H9 (cell line): ENCODE results near the gene ST6GALNAC2. TPM values are rescaled to one million over a fixed set of nuclear protein-coding genes. Genes with fewer than 3 reads are reported as not detected.

Source experiments
- DNase-seq: peaks from one replicate; pipeline ENCODE4 v3.0.0-alpha.2; 2017
- H2AFZ ChIP-seq: one replicate; pipeline ENCODE4 v1.6.1; 2013; ENCODE audit warnings: mild to moderate bottlenecking, low read length, control low read depth, moderate library complexity
- H2AK5ac ChIP-seq: 2 replicates; pipeline ENCODE4 v1.6.1; 2013; ENCODE audit warnings: low read length, control low read depth, mixed read lengths; ENCODE audit not compliant: insufficient read length
- H2BK120ac ChIP-seq: one replicate; pipeline ENCODE4 v1.6.1; 2013; ENCODE audit warnings: low read depth, mild to moderate bottlenecking, low read length, control low read depth, inconsistent platforms; ENCODE audit not compliant: poor library complexity, severe bottlenecking
- H2BK12ac ChIP-seq: 2 replicates; pipeline ENCODE4 v1.6.1; 2013; ENCODE audit warnings: low read length, control low read depth, mixed read lengths, low read depth; ENCODE audit not compliant: insufficient read length
- H2BK15ac ChIP-seq: 2 replicates; pipeline ENCODE4 v1.6.1; 2013; ENCODE audit warnings: low read depth, low read length, control low read depth
- H2BK20ac ChIP-seq: one replicate; pipeline ENCODE4 v1.6.1; 2013; ENCODE audit warnings: low read depth, mild to moderate bottlenecking, low read length, control low read depth, inconsistent platforms; ENCODE audit not compliant: poor library complexity, severe bottlenecking
- H2BK5ac ChIP-seq: 2 replicates; pipeline ENCODE4 v1.6.1; 2013; ENCODE audit warnings: low read length, control low read depth, mixed read lengths; ENCODE audit not compliant: insufficient read length
- H3K14ac ChIP-seq: 2 replicates; pipeline ENCODE4 v1.6.1; 2013; ENCODE audit warnings: low read length, control low read depth; ENCODE audit not compliant: insufficient read depth
- H3K18ac ChIP-seq: 2 replicates; pipeline ENCODE4 v1.6.1; 2013; ENCODE audit warnings: low read depth, mild to moderate bottlenecking, mixed read lengths, low read length, control low read depth; ENCODE audit not compliant: insufficient read length
- H3K23ac ChIP-seq: 2 replicates; pipeline ENCODE4 v1.6.1; 2013; ENCODE audit warnings: low read length, control low read depth, mixed read lengths, low read depth; ENCODE audit not compliant: insufficient read length
- H3K23me2 ChIP-seq: 2 replicates; pipeline ENCODE4 v1.6.1; 2013; ENCODE audit warnings: low read depth, mild to moderate bottlenecking, mixed read lengths, low read length, control low read depth; ENCODE audit not compliant: insufficient read length, poor library complexity, severe bottlenecking
- H3K27ac ChIP-seq: 2 replicates; pipeline ENCODE4 v1.5.1; 2013; ENCODE audit warnings: low read length, control low read depth, mixed read lengths, low read depth; ENCODE audit not compliant: insufficient read length
- H3K27me3 ChIP-seq: 2 replicates; pipeline ENCODE4 v1.6.1; 2013; ENCODE audit warnings: low read length, control low read depth, inconsistent platforms; ENCODE audit not compliant: insufficient read depth
- H3K4ac ChIP-seq: 2 replicates; pipeline ENCODE4 v1.6.1; 2013; ENCODE audit warnings: low read depth, mild to moderate bottlenecking, control low read depth, inconsistent platforms, low read length, moderate library complexity
- H3K4me1 ChIP-seq: 2 replicates; pipeline ENCODE4 v1.6.1; 2013; ENCODE audit warnings: low read length, control low read depth, inconsistent platforms; ENCODE audit not compliant: insufficient read depth
- H3K4me2 ChIP-seq: 2 replicates; pipeline ENCODE4 v1.6.1; 2013; ENCODE audit warnings: low read length, control low read depth, mixed read lengths; ENCODE audit not compliant: insufficient read length, insufficient read depth
- H3K56ac ChIP-seq: 2 replicates; pipeline ENCODE4 v1.6.1; 2013; ENCODE audit warnings: low read depth, mild to moderate bottlenecking, mixed read lengths, low read length, control low read depth; ENCODE audit not compliant: insufficient read length
- H3K79me1 ChIP-seq: 2 replicates; pipeline ENCODE4 v1.6.1; 2013; ENCODE audit warnings: low read depth, mild to moderate bottlenecking, moderate library complexity, low read length, control low read depth, inconsistent platforms; ENCODE audit not compliant: insufficient read depth, poor library complexity, severe bottlenecking
- H3K79me2 ChIP-seq: 2 replicates; pipeline ENCODE4 v1.6.1; 2013; ENCODE audit warnings: low read length, control low read depth, inconsistent platforms; ENCODE audit not compliant: insufficient read depth
- H3K9ac ChIP-seq: 2 replicates; pipeline ENCODE4 v1.6.1; 2013; ENCODE audit warnings: low read length, control low read depth, mixed read lengths; ENCODE audit not compliant: insufficient read length; ENCODE audit errors: extremely low read depth
- H3K9me3 ChIP-seq: one replicate; pipeline ENCODE4 v1.6.1; 2013; ENCODE audit warnings: low read depth, low read length, inconsistent platforms; ENCODE audit not compliant: control insufficient read depth
- H3T11ph ChIP-seq: one replicate; pipeline ENCODE4 v1.6.1; 2013; ENCODE audit warnings: mild to moderate bottlenecking, low read length, control low read depth, inconsistent platforms
- H4K20me1 ChIP-seq: one replicate; pipeline ENCODE4 v1.6.1; 2013; ENCODE audit not compliant: control insufficient read depth, insufficient read length, insufficient read depth
- H4K5ac ChIP-seq: 2 replicates; pipeline ENCODE4 v1.6.1; 2013; ENCODE audit warnings: low read depth, mild to moderate bottlenecking, mixed read lengths, low read length, control low read depth; ENCODE audit not compliant: insufficient read length
- H4K8ac ChIP-seq: replicated peaks from 2 replicates; pipeline ENCODE4 v1.6.1; 2013; ENCODE audit warnings: low read length, control low read depth, mixed read lengths, low read depth; ENCODE audit not compliant: insufficient read length
- H4K91ac ChIP-seq: 2 replicates; pipeline ENCODE4 v1.6.1; 2013; ENCODE audit warnings: low read depth, mild to moderate bottlenecking, moderate library complexity, mixed read lengths, low read length, control low read depth; ENCODE audit not compliant: insufficient read length
- H3K27ac Mint-ChIP-seq, 3 experiments: 2 replicates in 2 of 3; 3 replicates in 1 of 3; pipeline ENCODE4 v1.8.0; 2020 to 2021; ENCODE audit warnings: mixed read lengths in 3 of 3, mild to moderate bottlenecking in 1 of 3, moderate library complexity in 1 of 3
- H3K27me3 Mint-ChIP-seq: 2 replicates; pipeline ENCODE4 v1.8.0; 2021; ENCODE audit warnings: low read depth, mild to moderate bottlenecking, moderate library complexity, mixed read lengths
- H3K36me3 Mint-ChIP-seq, 3 experiments: 2 replicates in 2 of 3; 3 replicates in 1 of 3; pipeline ENCODE4 v1.8.0; 2020 to 2021; ENCODE audit warnings: low read depth in 3 of 3, mixed read lengths in 3 of 3; ENCODE audit not compliant: insufficient read depth in 1 of 3
- H3K4me1 Mint-ChIP-seq, 2 experiments: 2 replicates each; pipeline ENCODE4 v1.8.0; 2020; ENCODE audit warnings: mixed read lengths in 2 of 2
- H3K4me3 Mint-ChIP-seq, 2 experiments: 2 replicates in 1 of 2; 3 replicates in 1 of 2; pipeline ENCODE4 v1.8.0; 2020 to 2021; ENCODE audit warnings: mild to moderate bottlenecking in 2 of 2, mixed read lengths in 2 of 2, moderate library complexity in 1 of 2
- H3K9me3 Mint-ChIP-seq, 2 experiments: 2 replicates in 1 of 2; 3 replicates in 1 of 2; pipeline ENCODE4 v1.8.0; 2020; ENCODE audit warnings: mild to moderate bottlenecking in 2 of 2, mixed read lengths in 2 of 2, moderate library complexity in 1 of 2
- WGBS: extraction: QIAGEN DNeasy Blood & Tissue Kit; methylation state at CpG from one replicate; pipeline ENCODE4 v1.1.7; 2013; ENCODE audit warnings: missing lambda C conversion rate, low lambda C conversion rate, mixed read lengths; ENCODE audit not compliant: insufficient read length; ENCODE audit errors: extremely low coverage; 5-methylcytosine and 5-hydroxymethylcytosine counted together
- total RNA-seq: library from RNA; stranded (reverse); gene quantifications from 2 replicates; pipeline ENCODE4 v1.2.1, GENCODE V29; 2021
- TF ChIP-seq, protein P1 (sequence below): fragments of 200-600 bp; sonication (generic); conservative IDR thresholded peaks from 3 replicates; pipeline ENCODE4 v1.8.0; 2021; ENCODE audit warnings: antibody characterized with exemption, mild to moderate bottlenecking

ST6GALNAC2 gene
- total RNA-seq, 1 experiment from 2014 or later = 0.46 TPM

DNA sequence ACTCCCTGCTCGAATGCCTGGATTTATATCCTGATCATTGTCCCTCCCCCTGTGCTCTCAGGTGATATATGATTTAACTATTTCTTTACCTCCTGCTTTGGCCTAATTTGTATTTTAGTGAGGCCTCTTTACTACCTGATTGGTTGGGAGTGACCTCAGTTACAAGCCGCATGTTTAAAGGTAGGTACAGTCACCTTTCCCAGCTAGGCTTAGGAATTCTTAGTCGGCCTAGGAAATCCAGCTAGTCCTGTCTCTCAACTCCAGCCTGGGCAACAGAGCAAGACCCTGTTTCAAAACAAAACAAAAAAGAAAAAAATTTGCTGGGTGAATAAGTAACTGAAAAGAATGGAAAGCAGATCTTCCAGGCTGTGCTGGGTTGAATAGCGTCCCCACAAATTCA is 26.8 kb upstream of the ST6GALNAC2 start:
- peaks cover 31 to 43% of the 10 kb centered on the region in 2 experiments for H3K9me3 Mint-ChIP-seq
- peak overlapping the region in 1 of 3 experiments; percentile 69; a peak in 2 of 7 replicates for H3K27ac Mint-ChIP-seq
- H3K79me2 ChIP-seq = no peaks in the 10 kb centered on the region
- H3K18ac ChIP-seq = peak overlapping the region; percentile 33
- H3T11ph ChIP-seq = no peak overlapping the region
- no peak overlapping the region for H3K27ac ChIP-seq
- H3K4ac ChIP-seq = no peak overlapping the region
- no peak overlapping the region for H2AK5ac ChIP-seq
- H3K4me1 Mint-ChIP-seq = peaks cover 15 to 26% of the 10 kb centered on the region in 2 experiments
- whole genome bisulfite sequencing = no CpG with 5 or more reads among the region's 4 CpGs
- no peaks in the 10 kb centered on the region for H3K79me1 ChIP-seq
- no peaks in the 10 kb centered on the region for H3K4me1 ChIP-seq
- H2BK15ac ChIP-seq = no peak overlapping the region
- no peak overlapping the region for H4K91ac ChIP-seq
- no peaks in the 10 kb centered on the region for H4K20me1 ChIP-seq
- H3K4me2 ChIP-seq = no peak overlapping the region
- H2BK120ac ChIP-seq = no peak overlapping the region
- H3K36me3 Mint-ChIP-seq = peaks cover 14 to 23% (median 19%) of the 10 kb centered on the region in 3 experiments
- H3K14ac ChIP-seq = no peak overlapping the region
- DNase-seq = no peak
- H3K27me3 ChIP-seq = no peaks in the 10 kb centered on the region
- peaks cover 13% of the 10 kb centered on the region for H3K27me3 Mint-ChIP-seq
- H2BK5ac ChIP-seq = no peak overlapping the region
- no peaks in the 10 kb centered on the region for H3K23me2 ChIP-seq
- H3K4me3 Mint-ChIP-seq = peak overlapping the region in 1 of 2 experiments; percentile 15; a peak in 1 of 5 replicates
- no peak overlapping the region for H2AFZ ChIP-seq
- H2BK20ac ChIP-seq = no peak overlapping the region
- no peak overlapping the region for H3K56ac ChIP-seq
- no peak overlapping the region for H2BK12ac ChIP-seq
- no peak overlapping the region for H3K9ac ChIP-seq
- no peak overlapping the region for H4K8ac ChIP-seq
- no peak overlapping the region for H3K23ac ChIP-seq
- no peak overlapping the region for H4K5ac ChIP-seq
- TF ChIP-seq, protein P1, sequence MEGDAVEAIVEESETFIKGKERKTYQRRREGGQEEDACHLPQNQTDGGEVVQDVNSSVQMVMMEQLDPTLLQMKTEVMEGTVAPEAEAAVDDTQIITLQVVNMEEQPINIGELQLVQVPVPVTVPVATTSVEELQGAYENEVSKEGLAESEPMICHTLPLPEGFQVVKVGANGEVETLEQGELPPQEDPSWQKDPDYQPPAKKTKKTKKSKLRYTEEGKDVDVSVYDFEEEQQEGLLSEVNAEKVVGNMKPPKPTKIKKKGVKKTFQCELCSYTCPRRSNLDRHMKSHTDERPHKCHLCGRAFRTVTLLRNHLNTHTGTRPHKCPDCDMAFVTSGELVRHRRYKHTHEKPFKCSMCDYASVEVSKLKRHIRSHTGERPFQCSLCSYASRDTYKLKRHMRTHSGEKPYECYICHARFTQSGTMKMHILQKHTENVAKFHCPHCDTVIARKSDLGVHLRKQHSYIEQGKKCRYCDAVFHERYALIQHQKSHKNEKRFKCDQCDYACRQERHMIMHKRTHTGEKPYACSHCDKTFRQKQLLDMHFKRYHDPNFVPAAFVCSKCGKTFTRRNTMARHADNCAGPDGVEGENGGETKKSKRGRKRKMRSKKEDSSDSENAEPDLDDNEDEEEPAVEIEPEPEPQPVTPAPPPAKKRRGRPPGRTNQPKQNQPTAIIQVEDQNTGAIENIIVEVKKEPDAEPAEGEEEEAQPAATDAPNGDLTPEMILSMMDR = no peak
- H3K9me3 ChIP-seq = no peaks in the 10 kb centered on the region
